K562 (cell line): ENCODE measurements around the gene NUP205. TPM values are rescaled to one million over a fixed set of nuclear protein-coding genes. Genes with fewer than 3 reads are reported as not detected.

Experiments
- ETS2 ChIP-seq: IDR thresholded peaks from 2 replicates; pipeline ENCODE4 v1.6.1; 2016; ENCODE audit warnings: borderline replicate concordance, missing genetic modification characterization, mild to moderate bottlenecking, moderate library complexity, missing compliant biosample characterization; ENCODE audit not compliant: poor library complexity, severe bottlenecking
- KAT2B ChIP-seq: IDR thresholded peaks from one replicate; pipeline ENCODE4 v1.6.1; 2012; ENCODE audit warnings: low read depth, mild to moderate bottlenecking, control low read depth, inconsistent platforms, low read length, moderate library complexity
- MECOM ChIP-seq: fragments of 250-450 bp; sonication (Bioruptor Pico); IDR thresholded peaks from 2 replicates; pipeline ENCODE4 v1.8.0; 2022; ENCODE audit warnings: inconsistent platforms
- MLLT1 ChIP-seq, 2 experiments: fragments of 450-650 bp; IDR thresholded peaks; 2 replicates each; pipeline ENCODE4 v1.6.1; 2016
- RBBP5 ChIP-seq: fragments of 200-600 bp; sonication (generic); IDR thresholded peaks from 2 replicates; pipeline ENCODE4 v1.6.1; 2012; ENCODE audit warnings: borderline replicate concordance, mild to moderate bottlenecking, low read length, control low read depth, inconsistent platforms; ENCODE audit not compliant: insufficient read depth, poor library complexity, severe bottlenecking
- RBM15 ChIP-seq: fragments of 200-400 bp; formaldehyde crosslinking; IDR thresholded peaks from 2 replicates; pipeline ENCODE4 v1.6.1; 2018; ENCODE audit warnings: mild to moderate bottlenecking, low read length, moderate library complexity; ENCODE audit not compliant: insufficient read depth
- STAT6 ChIP-seq: sonication (generic); formaldehyde crosslinking; IDR thresholded peaks from 2 replicates; pipeline ENCODE4 v1.8.1; 2023; ENCODE audit warnings: mild to moderate bottlenecking, missing genetic modification reagents
- YY1 ChIP-seq, 3 experiments: IDR thresholded peaks; 2 replicates each; pipeline ENCODE4 v1.6.1; 2011; ENCODE audit warnings: low read length in 2 of 3, mild to moderate bottlenecking in 2 of 3, moderate library complexity in 2 of 3, borderline replicate concordance in 1 of 3, control low read depth in 1 of 3, low read depth in 1 of 3; ENCODE audit not compliant: insufficient read depth in 3 of 3, insufficient replicate concordance in 2 of 3, control insufficient read depth in 1 of 3, insufficient read length in 1 of 3; ENCODE audit errors: extremely low read depth in 1 of 3
- ZBTB1 ChIP-seq: sonication (generic); formaldehyde crosslinking; IDR thresholded peaks from 2 replicates; pipeline ENCODE4 v1.8.1; 2023; ENCODE audit warnings: missing genetic modification reagents, low read depth, mild to moderate bottlenecking, borderline replicate concordance
- ZBTB40 ChIP-seq, 2 experiments: fragments of 450-650 bp in 1 of 2; sonication (generic) in 1 of 2; formaldehyde crosslinking in 1 of 2; IDR thresholded peaks; 2 replicates each; pipeline versions ENCODE4 v1.7.1 to v1.9.0; 2016 to 2022; ENCODE audit warnings: inconsistent platforms in 1 of 2, mild to moderate bottlenecking in 1 of 2, missing genetic modification reagents in 1 of 2
- ZKSCAN8 ChIP-seq: fragments of 200-800 bp; sonication (Bioruptor generic); IDR thresholded peaks from 2 replicates; pipeline ENCODE4 v1.6.1; 2016; ENCODE audit warnings: missing genetic modification characterization, missing compliant biosample characterization
- polyA plus RNA-seq, 8 experiments: library from polyadenylated mRNA; depleted of rRNA in 4 of 8; stranded (reverse) in 5 of 8; unstranded in 3 of 8; fragments of >200 nt; fragmentation: Nextera tagmentation in 2 of 8; fragmentation: Illumina TruSeq in 1 of 8; extraction: Ambion mirVana in 2 of 8; extraction: Trizol in 1 of 8; gene quantifications; 2 replicates each; pipeline versions ENCODE4 v1.2.1 to v1.2.3, GENCODE V29; 2011 to 2014; ENCODE audit warnings: inconsistent platforms in 1 of 8, missing spikeins in 1 of 8
- total RNA-seq, 7 experiments: library from RNA; depleted of rRNA in 6 of 7; stranded (reverse); fragments of >200 nt in 6 of 7; fragmentation: Illumina TruSeq in 2 of 7; extraction: Trizol in 2 of 7; gene quantifications; 2 replicates each; pipeline versions ENCODE4 v1.2.1 to v1.2.3, GENCODE V29; 2011 to 2021; ENCODE audit warnings: low replicate concordance in 1 of 7

NUP205 gene
- total and polyA plus RNA-seq, 9 of the 15 experiments (the other 6 are each of a cell fraction or from before 2014, with no cell fraction given) = 101 to 282 (median 193) TPM

GRCh38 chr7:135662123-135662372 lies 104.3 kb downstream of the NUP205 start (continued):
- TF ChIP-seq RBM15 (0 out of 2 replicates have a peak, but pooled peaks have one; percentile 57), YY1 (IDR thresholded peaks at IDR 0.05; ENCODE audit: borderline replicate concordance in 1 of 3, control insufficient read depth in 1 of 3, extremely low read depth in 1 of 3, insufficient read depth in 3 of 3, insufficient read length in 1 of 3, insufficient replicate concordance in 2 of 3, low read depth in 1 of 3, low read length in 2 of 3) (no peak), ZBTB40 (IDR thresholded peaks at IDR 0.05) (no peak), ZBTB40 (CRISPR knock-in tag; IDR thresholded peaks at IDR 0.05) (0 out of 2 replicates have a peak, but pooled peaks have one; percentile 5), MLLT1 (IDR thresholded peaks at IDR 0.05) (peak in 1 of 2 experiments; percentile 2; a peak in 2 of 4 replicates), ZBTB1 (CRISPR knock-in tag) (0 out of 2 replicates have a peak, but pooled peaks have one; percentile 15), STAT6 (CRISPR knock-in tag) (0 out of 2 replicates have a peak, but pooled peaks have one; percentile 17), KAT2B (peak; percentile 88), ZKSCAN8 (peak; percentile 74; the same call in 1 of the 2 replicates), RBBP5 (peak; percentile 100), MECOM (peak; percentile 78), ETS2 (peak; percentile 32)
